GM23338 (cell line): ENCODE data around the gene MECP2. TPM values are rescaled to one million over a fixed set of nuclear protein-coding genes. Genes with fewer than 3 reads are reported as not detected.

Source experiments
- ATAC-seq: fragments of 200-7000 bp; cut with Tn5 transposase; 3 replicates; pipeline ENCODE4 v1.9.1; 2020
- DNase-seq: peaks from one replicate; pipeline ENCODE4 v3.0.0-alpha.2; 2015; ENCODE audit warnings: low spot score
- H2AFZ ChIP-seq: fragments of 200-600 bp; sonication (generic); 2 replicates; pipeline ENCODE4 v1.8.0; 2016; ENCODE audit warnings: antibody characterized with exemption, mild to moderate bottlenecking, moderate library complexity
- H3F3A ChIP-seq: fragments of 200-600 bp; sonication (generic); replicated peaks from 2 replicates; pipeline ENCODE4 v1.8.0; 2017; ENCODE audit warnings: antibody characterized with exemption, mixed run types, low read depth
- H3K27ac ChIP-seq: fragments of 200-600 bp; sonication (generic); 2 replicates; pipeline ENCODE4 v1.6.1; 2016; ENCODE audit warnings: low read depth
- H3K27me3 ChIP-seq: fragments of 200-600 bp; sonication (generic); 2 replicates; pipeline ENCODE4 v1.8.0; 2016; ENCODE audit warnings: mild to moderate bottlenecking, mixed run types, moderate library complexity; ENCODE audit not compliant: insufficient read depth
- H3K36me3 ChIP-seq: fragments of 200-600 bp; sonication (generic); 2 replicates; pipeline ENCODE4 v1.8.0; 2016; ENCODE audit warnings: mild to moderate bottlenecking; ENCODE audit not compliant: insufficient read depth
- H3K4me1 ChIP-seq: fragments of 200-600 bp; sonication (generic); 2 replicates; pipeline ENCODE4 v1.8.0; 2016; ENCODE audit warnings: mild to moderate bottlenecking, moderate library complexity; ENCODE audit not compliant: insufficient read depth
- H3K4me2 ChIP-seq: fragments of 200-600 bp; sonication (generic); 2 replicates; pipeline ENCODE4 v1.7.1; 2017; ENCODE audit warnings: mixed run types
- H3K4me3 ChIP-seq: fragments of 200-600 bp; sonication (generic); 2 replicates; pipeline ENCODE4 v1.6.1; 2016; ENCODE audit warnings: mixed run types
- H3K79me2 ChIP-seq: fragments of 200-600 bp; sonication (generic); replicated peaks from 2 replicates; pipeline ENCODE4 v1.8.0; 2017; ENCODE audit warnings: mild to moderate bottlenecking; ENCODE audit not compliant: insufficient read depth
- H3K9me2 ChIP-seq: fragments of 200-600 bp; sonication (generic); 2 replicates; pipeline ENCODE4 v1.8.0; 2017; ENCODE audit not compliant: insufficient read depth
- H4K20me1 ChIP-seq: fragments of 200-600 bp; sonication (generic); replicated peaks from 2 replicates; pipeline ENCODE4 v1.8.0; 2017; ENCODE audit warnings: mild to moderate bottlenecking; ENCODE audit not compliant: insufficient read depth
- H3K27ac Mint-ChIP-seq: 2 replicates; pipeline ENCODE4 v1.8.0; 2020; ENCODE audit warnings: inconsistent platforms, mild to moderate bottlenecking, moderate library complexity, mixed read lengths
- H3K27me3 Mint-ChIP-seq: 3 replicates; pipeline ENCODE4 v1.8.0; 2022; ENCODE audit warnings: low read depth, mild to moderate bottlenecking, moderate library complexity, mixed read lengths, inconsistent platforms; ENCODE audit not compliant: insufficient read depth, poor library complexity
- H3K36me3 Mint-ChIP-seq: 3 replicates; pipeline ENCODE4 v1.8.0; 2021; ENCODE audit warnings: low read depth, mild to moderate bottlenecking, inconsistent platforms, moderate library complexity, mixed read lengths
- H3K4me1 Mint-ChIP-seq: 3 replicates; pipeline ENCODE4 v1.8.0; 2020; ENCODE audit warnings: mild to moderate bottlenecking, inconsistent platforms, mixed read lengths
- H3K4me3 Mint-ChIP-seq: 3 replicates; pipeline ENCODE4 v1.8.0; 2021; ENCODE audit warnings: moderate library complexity, mild to moderate bottlenecking, inconsistent platforms, mixed read lengths
- H3K9me3 Mint-ChIP-seq: 3 replicates; pipeline ENCODE4 v1.8.0; 2020; ENCODE audit warnings: moderate library complexity, mild to moderate bottlenecking, inconsistent platforms, mixed read lengths
- CREB1 ChIP-seq: fragments of 250-450 bp; sonication (Bioruptor Pico); IDR thresholded peaks from 2 replicates; pipeline ENCODE4 v1.5.0; 2020; ENCODE audit warnings: low read depth, mild to moderate bottlenecking, moderate library complexity
- ETS1 ChIP-seq: IDR thresholded peaks from 2 replicates; pipeline ENCODE4 v1.6.1; 2016; ENCODE audit warnings: antibody characterized with exemption
- EZH2phosphoT487 ChIP-seq: fragments of 200-600 bp; sonication (generic); IDR thresholded peaks from one replicate; pipeline ENCODE4 v1.8.1; 2018; ENCODE audit warnings: antibody characterized with exemption; ENCODE audit not compliant: unreplicated experiment
- JUNB ChIP-seq: IDR thresholded peaks from one replicate; pipeline ENCODE4 v1.6.1; 2016; ENCODE audit warnings: antibody characterized with exemption; ENCODE audit not compliant: unreplicated experiment
- POLR2AphosphoS5 ChIP-seq: IDR thresholded peaks from 2 replicates; pipeline ENCODE4 v1.6.1; 2016; ENCODE audit warnings: antibody characterized with exemption, low read depth
- REST ChIP-seq: IDR thresholded peaks from one replicate; pipeline ENCODE4 v1.6.1; 2018; ENCODE audit warnings: antibody characterized with exemption; ENCODE audit not compliant: unreplicated experiment
- STAT1 ChIP-seq: IDR thresholded peaks from one replicate; pipeline ENCODE4 v1.6.1; 2016; ENCODE audit warnings: antibody characterized with exemption; ENCODE audit not compliant: unreplicated experiment
- ZNF331 ChIP-seq: fragments of 250-450 bp; sonication (Bioruptor Pico); IDR thresholded peaks from 2 replicates; pipeline ENCODE4 v1.5.0; 2020; ENCODE audit warnings: low read depth, mild to moderate bottlenecking, moderate library complexity
- ZNF462 ChIP-seq: fragments of 250-450 bp; sonication (Bioruptor Pico); IDR thresholded peaks from 2 replicates; pipeline ENCODE4 v1.5.0; 2020; ENCODE audit warnings: mild to moderate bottlenecking, moderate library complexity
- polyA plus RNA-seq: library from polyadenylated mRNA; unstranded; fragments of >200 nt; fragmentation: Nextera tagmentation; extraction: Ambion mirVana; gene quantifications from 2 replicates; pipeline ENCODE4 v1.2.1, GENCODE V29; 2016
- total RNA-seq: library from RNA; depleted of rRNA; stranded (reverse); fragments of >200 nt; shearing (Covaris generic); gene quantifications from 2 replicates; pipeline ENCODE4 v1.2.3, GENCODE V29; 2014

Gene MECP2
- total and polyA plus RNA-seq, 2 experiments from 2014 or later = 27.7 to 32.7 TPM

GRCh38 chrX:154125391-154126040 is 28.0 kb upstream of the MECP2 start:
- no peak overlapping the region for H3K4me3 Mint-ChIP-seq
- peak overlapping the region; percentile 76; the same call in 1 of the 2 replicates for H2AFZ ChIP-seq
- H3K9me2 ChIP-seq = no peaks in the 10 kb centered on the region
- no peak overlapping the region for H3K27ac ChIP-seq
- H3K36me3 ChIP-seq = no peaks in the 10 kb centered on the region
- H3K27me3 ChIP-seq = no peaks in the 10 kb centered on the region
- H3F3A ChIP-seq = no peaks in the 10 kb centered on the region
- H3K27ac Mint-ChIP-seq = no peak overlapping the region
- DNase-seq (no peak), ATAC-seq (no peak)
- no peaks in the 10 kb centered on the region for H3K79me2 ChIP-seq
- no peak for TF ChIP-seq POLR2AphosphoS5
- TF ChIP-seq ZNF462 = no peak
- no peaks in the 10 kb centered on the region for H3K36me3 Mint-ChIP-seq
- H3K4me1 ChIP-seq = no peaks in the 10 kb centered on the region
- H3K27me3 Mint-ChIP-seq = peaks cover 3% of the 10 kb centered on the region
- no peaks in the 10 kb centered on the region for H3K9me3 Mint-ChIP-seq
- H3K4me3 ChIP-seq = no peak overlapping the region
- H3K4me2 ChIP-seq = no peak overlapping the region
- H3K4me1 Mint-ChIP-seq = no peaks in the 10 kb centered on the region
- no peaks in the 10 kb centered on the region for H4K20me1 ChIP-seq

- ATAC-seq (no peak), DNase-seq (no peak)
- Histone ChIP-seq H3K27me3 (no peaks in the 10 kb centered on the region), H4K20me1 (no peaks in the 10 kb centered on the region), H3K79me2 (no peaks in the 10 kb centered on the region), H3F3A (no peaks in the 10 kb centered on the region), H3K9me2 (no peaks in the 10 kb centered on the region), H3K4me2 (no peak overlapping the region), H3K4me3 (no peak overlapping the region), H3K27ac (no peak overlapping the region), H3K4me1 (no peaks in the 10 kb centered on the region), H3K36me3 (no peaks in the 10 kb centered on the region), H2AFZ (no peak overlapping the region)
- no peaks in the 10 kb centered on the region for H3K36me3 Mint-ChIP-seq
- H3K9me3 Mint-ChIP-seq = no peaks in the 10 kb centered on the region
- peaks cover 3% of the 10 kb centered on the region for H3K27me3 Mint-ChIP-seq
- H3K4me1 Mint-ChIP-seq = no peaks in the 10 kb centered on the region
- no peak overlapping the region for H3K4me3 Mint-ChIP-seq
- no peak overlapping the region for H3K27ac Mint-ChIP-seq
- TF ChIP-seq STAT1 (no peak), REST (no peak), EZH2phosphoT487 (no peak), ETS1 (no peak), POLR2AphosphoS5 (no peak), JUNB (no peak), CREB1 (CRISPR knock-in tag) (no peak), ZNF331 (no peak)
Observed at GRCh38 chrX:154123241-154124219, 26.0 kb upstream of the MECP2 start.
